Activated T-helper 2 cell treated with anti-CD3 and anti-CD28 coated beads, Interferon-gamma antibody, Interleukin-2, Interleukin-4, amounts not matched to agents 10 μg/mL and 5 μg/mL and 100 μg/mL, durations not matched to agents 14 hours and 24 hours and 36 hours (primary cell): Measurements from ENCODE around the gene PCDHB16. TPM values are rescaled to one million over a fixed set of nuclear protein-coding genes. Genes with fewer than 3 reads are reported as not detected.
"Not testable (repeated sequence)": the region's sequence is repeated elsewhere in the genome, so short reads cannot be mapped to it uniquely, and the experiment has no call there.

Experiments used
- DNase-seq: peaks from one replicate; pipeline ENCODE4 v3.0.0; 2021; ENCODE audit warnings: low spot score
- H3K27ac Mint-ChIP-seq: one replicate; pipeline ENCODE4 v1.8.0; 2021; ENCODE audit warnings: mixed read lengths
- H3K27me3 Mint-ChIP-seq: one replicate; pipeline ENCODE4 v1.8.0; 2021; ENCODE audit warnings: low read depth, mixed read lengths
- H3K36me3 Mint-ChIP-seq: one replicate; pipeline ENCODE4 v1.8.0; 2021; ENCODE audit warnings: low read depth, mixed read lengths
- H3K4me1 Mint-ChIP-seq: one replicate; pipeline ENCODE4 v1.8.0; 2021; ENCODE audit warnings: low read depth, mixed read lengths
- H3K4me3 Mint-ChIP-seq: one replicate; pipeline ENCODE4 v1.8.0; 2021; ENCODE audit warnings: low read depth, mild to moderate bottlenecking, moderate library complexity, mixed read lengths
- H3K9me3 Mint-ChIP-seq: one replicate; pipeline ENCODE4 v1.8.0; 2021; ENCODE audit warnings: mixed read lengths
- intact Hi-C: fragments of 100-400 bp; cut with micrococcal nuclease; formaldehyde crosslinking; loops from one replicate; pipeline ENCODE4 v1.15.1; 2023
- total RNA-seq: library from RNA; stranded (reverse); gene quantifications from 2 replicates; pipeline ENCODE4 v1.2.3, GENCODE V29; 2022

Gene PCDHB16
- total RNA-seq, 1 donor from 2014 or later: not detected

GRCh38 chr5:141172381-141173204 lies 9.6 kb upstream of the PCDHB16 start, which contains the start of gene PCDHB7:
Gene PCDHB7, plus strand, starts transcription at chr5:141172644. Its CDS starts 192 bp downstream, at chr5:141172836.
- intact Hi-C loops: no loop called here
- DNase-seq: no peak
- no peaks in the 10 kb centered on the region for H3K4me1 Mint-ChIP-seq
- H3K4me3 Mint-ChIP-seq: no peak within 1 kb of the TSS
- peaks cover 37% of the 10 kb centered on the region for H3K9me3 Mint-ChIP-seq
- no peaks in the 10 kb centered on the region for H3K36me3 Mint-ChIP-seq
- H3K27ac Mint-ChIP-seq: no peak within 1 kb of the TSS
- no peaks in the 10 kb centered on the region for H3K27me3 Mint-ChIP-seq

- H3K36me3 Mint-ChIP-seq, H3K27me3 Mint-ChIP-seq, DNase-seq, H3K4me3 Mint-ChIP-seq, H3K4me1 Mint-ChIP-seq, H3K27ac Mint-ChIP-seq, intact Hi-C loops: not testable (repeated sequence)
- H3K9me3 Mint-ChIP-seq: peaks cover 23% of the 10 kb centered on the region
Observed at GRCh38 chr5:141174291-141175104, 7.7 kb upstream of the PCDHB16 start.

GRCh38 chr5:141175933-141176332 lies 6.3 kb upstream of the PCDHB16 start:
- intact Hi-C loops: no loop called here

GRCh38 chr5:141177577-141178191 lies 4.5 kb upstream of the PCDHB16 start, which contains the start of gene PCDHB8:
Gene PCDHB8, plus strand, starts transcription at chr5:141177790. Its CDS starts 245 bp downstream, at chr5:141178035.
- intact Hi-C loops, H3K27ac Mint-ChIP-seq, H3K4me3 Mint-ChIP-seq, H3K27me3 Mint-ChIP-seq, H3K36me3 Mint-ChIP-seq, DNase-seq, H3K4me1 Mint-ChIP-seq: not testable (repeated sequence)
- peaks cover 33% of the 10 kb centered on the region for H3K9me3 Mint-ChIP-seq

More at GRCh38 chr5:141175933-141176332, 6.3 kb upstream of the PCDHB16 start:
- Mint-ChIP-seq H3K36me3 (no peaks in the 10 kb centered on the region), H3K9me3 (peaks cover 24% of the 10 kb centered on the region), H3K4me1 (no peaks in the 10 kb centered on the region), H3K27me3 (no peaks in the 10 kb centered on the region), H3K27ac (no peak overlapping the region), H3K4me3 (no peak overlapping the region)
- DNase-seq: no peak

GRCh38 chr5:141179371-141179770 lies 2.8 kb upstream of the PCDHB16 start:
- peaks cover 31% of the 10 kb centered on the region for H3K9me3 Mint-ChIP-seq
- not testable (repeated sequence) for H3K4me1 Mint-ChIP-seq, H3K4me3 Mint-ChIP-seq

GRCh38 chr5:141179876-141180275 lies 2.3 kb upstream of the PCDHB16 start:
- intact Hi-C loops, H3K27ac Mint-ChIP-seq: not testable (repeated sequence)
- peaks cover 36% of the 10 kb centered on the region for H3K9me3 Mint-ChIP-seq

More at GRCh38 chr5:141179371-141179770, 2.8 kb upstream of the PCDHB16 start:
- DNase-seq, H3K36me3 Mint-ChIP-seq, intact Hi-C loops, H3K27me3 Mint-ChIP-seq, H3K27ac Mint-ChIP-seq: not testable (repeated sequence)

GRCh38 chr5:141180313-141180712 lies 1.9 kb upstream of the PCDHB16 start:
- Mint-ChIP-seq H3K4me1 (no peaks in the 10 kb centered on the region), H3K36me3 (no peaks in the 10 kb centered on the region), H3K4me3 (no peak overlapping the region), H3K27ac (no peak overlapping the region), H3K27me3 (no peaks in the 10 kb centered on the region), H3K9me3 (peaks cover 40% of the 10 kb centered on the region)
- intact Hi-C loops: no loop called here
- DNase-seq: no peak

More at GRCh38 chr5:141179876-141180275, 2.3 kb upstream of the PCDHB16 start:
- H3K4me1 Mint-ChIP-seq, H3K4me3 Mint-ChIP-seq, H3K36me3 Mint-ChIP-seq, H3K27me3 Mint-ChIP-seq, DNase-seq: not testable (repeated sequence)

GRCh38 chr5:141184117-141184855 lies 2.1 kb downstream of the PCDHB16 start:
- H3K36me3 Mint-ChIP-seq, DNase-seq, H3K4me1 Mint-ChIP-seq, H3K27ac Mint-ChIP-seq, H3K4me3 Mint-ChIP-seq, H3K27me3 Mint-ChIP-seq, intact Hi-C loops: not testable (repeated sequence)
- H3K9me3 Mint-ChIP-seq: peaks cover 54% of the 10 kb centered on the region

- intact Hi-C loops: loop anchor here (5.0 kb wide), 1 partner anchor 155 kb away; the partner anchor contains the start of gene PCDHGA3
- Mint-ChIP-seq H3K4me3 (peak within 1 kb of the TSS; percentile 18), H3K9me3 (peaks cover 48% of the 10 kb centered on the region), H3K4me1 (peaks cover 2% of the 10 kb centered on the region), H3K27me3 (peaks cover 2% of the 10 kb centered on the region), H3K27ac (no peak within 1 kb of the TSS), H3K36me3 (peaks cover 3% of the 10 kb centered on the region)
- DNase-seq: no peak
Observed at GRCh38 chr5:141186897-141187512, 4.8 kb downstream of the PCDHB16 start, which contains the start of gene PCDHB9. Gene PCDHB9, plus strand, starts transcription at chr5:141187161. Its CDS starts 158 bp downstream, at chr5:141187319.

- H3K4me3 Mint-ChIP-seq, H3K4me1 Mint-ChIP-seq, H3K27me3 Mint-ChIP-seq, H3K36me3 Mint-ChIP-seq, DNase-seq, H3K27ac Mint-ChIP-seq: not testable (repeated sequence)
- peaks cover 44% of the 10 kb centered on the region for H3K9me3 Mint-ChIP-seq
- intact Hi-C loops: loop anchor here (5.0 kb wide), 1 partner anchor 154 kb away; the partner anchor contains the start of gene PCDHGA3
Observed at GRCh38 chr5:141188682-141189081, 6.5 kb downstream of the PCDHB16 start.

GRCh38 chr5:141189131-141189530 lies 6.9 kb downstream of the PCDHB16 start:
- H3K4me1 Mint-ChIP-seq, H3K27me3 Mint-ChIP-seq, H3K27ac Mint-ChIP-seq, DNase-seq, H3K36me3 Mint-ChIP-seq, H3K4me3 Mint-ChIP-seq: not testable (repeated sequence)
- intact Hi-C loops: loop anchor here (5.0 kb wide), 1 partner anchor 153 kb away; the partner anchor contains the start of gene PCDHGA3
- peaks cover 44% of the 10 kb centered on the region for H3K9me3 Mint-ChIP-seq
